ENCODE data around the gene RGS6.

RGS6 gene

GRCh38 chr14:72471346-72471745 is 539.1 kb downstream of the RGS6 start:
- DNase-seq = no peak

- no peak for DNase-seq
Measured at GRCh38 chr14:72472845-72473244, 540.6 kb downstream of the RGS6 start.

GRCh38 chr14:72476657-72477499 is 544.6 kb downstream of the RGS6 start:
- peak; percentile 38 for DNase-seq

- peak in 1 of 2 donors; percentile 4 for DNase-seq
Measured at GRCh38 chr14:72477578-72477977, 545.3 kb downstream of the RGS6 start.

- no peak for DNase-seq
Measured at GRCh38 chr14:72478471-72478893, 546.3 kb downstream of the RGS6 start.

GRCh38 chr14:72479461-72479931 is 547.3 kb downstream of the RGS6 start:
- no peak for DNase-seq

- DNase-seq = no peak
Measured at GRCh38 chr14:72480464-72481243, 548.4 kb downstream of the RGS6 start.

- no peak for DNase-seq
Measured at GRCh38 chr14:72483311-72483710, 551.1 kb downstream of the RGS6 start.

GRCh38 chr14:72485695-72486094 is 553.5 kb downstream of the RGS6 start:
- DNase-seq = no peak

GRCh38 chr14:72488514-72488913 is 556.3 kb downstream of the RGS6 start:
- DNase-seq = no peak

- no peak for DNase-seq
Measured at GRCh38 chr14:72492196-72492595, 560.0 kb downstream of the RGS6 start.

GRCh38 chr14:72495668-72496067 is 563.4 kb downstream of the RGS6 start:
- DNase-seq = no peak

- DNase-seq = no peak
Measured at GRCh38 chr14:72498646-72499045, 566.4 kb downstream of the RGS6 start.

GRCh38 chr14:72499746-72500145 is 567.5 kb downstream of the RGS6 start:
- no peak for DNase-seq

- DNase-seq = no peak
Measured at GRCh38 chr14:72500234-72500838, 568.1 kb downstream of the RGS6 start.

GRCh38 chr14:72501439-72501838 is 569.2 kb downstream of the RGS6 start:
- no peak for DNase-seq

- no peak for DNase-seq
Measured at GRCh38 chr14:72503271-72503670, 571.0 kb downstream of the RGS6 start.

GRCh38 chr14:72503696-72504368 is 571.6 kb downstream of the RGS6 start:
- DNase-seq = no peak

GRCh38 chr14:72510566-72510965 is 578.3 kb downstream of the RGS6 start:
- DNase-seq = no peak

GRCh38 chr14:72512281-72512680 is 580.1 kb downstream of the RGS6 start:
- no peak for DNase-seq

- no peak for DNase-seq
Measured at GRCh38 chr14:72512925-72513324, 580.7 kb downstream of the RGS6 start.

- no peak for DNase-seq
Measured at GRCh38 chr14:72513346-72513745, 581.1 kb downstream of the RGS6 start.

Data from stimulated activated CD4-positive, alpha-beta T cell treated with anti-CD3 and anti-CD28 coated beads, Interleukin-2, amount 100 ng/mL, for 48 hours (primary cell).